PC-9 (cell line): Measurements from ENCODE around the gene MAP2K1. TPM values are rescaled to one million over a fixed set of nuclear protein-coding genes. Genes with fewer than 3 reads are reported as not detected.
A peak's percentile ranks its signal among the peaks of the same experiment; 100 is the strongest.

ENCODE experiments used
- BruUV-seq: library from RNA; stranded (reverse); fragments of 400-500 nt; replicated peaks from 2 replicates; lab custom pipeline; 2021; lab: Mats Ljungman, UMichigan
- CTCF ChIA-PET: fragments of 300-600 bp; sonication (Branson Sonifier 250); formaldehyde crosslinking; loops from one replicate; lab custom pipeline; 2022; ENCODE audit warnings: antibody characterized with exemption; lab: Charles Lee
- POLR2A ChIA-PET: fragments of 300-600 bp; sonication (Branson Sonifier 250); formaldehyde crosslinking; loops from one replicate; lab custom pipeline; 2022; ENCODE audit warnings: antibody characterized with exemption; ENCODE audit not compliant: unreplicated experiment; lab: Charles Lee
- DNase-seq, 2 experiments: peaks; one replicate each; pipeline versions ENCODE4 v3.0.0 to v3.0.0-alpha.2; 2015 to 2022; ENCODE audit warnings: mixed read lengths in 1 of 2
- H2AFZ ChIP-seq: fragments of 200-600 bp; sonication (generic); 2 replicates; pipeline ENCODE4 v1.8.1; 2017; ENCODE audit warnings: antibody characterized with exemption
- H3F3A ChIP-seq: fragments of 200-600 bp; sonication (generic); 2 replicates; pipeline ENCODE4 v1.8.1; 2017; ENCODE audit warnings: antibody characterized with exemption, mild to moderate bottlenecking, low read depth; ENCODE audit not compliant: insufficient read depth
- H3K27ac ChIP-seq: fragments of 200-600 bp; sonication (generic); 2 replicates; pipeline ENCODE4 v1.6.1; 2016; ENCODE audit warnings: mixed run types
- H3K27me3 ChIP-seq: fragments of 200-600 bp; sonication (generic); 2 replicates; pipeline ENCODE4 v1.6.1; 2016; ENCODE audit warnings: low read depth, mixed run types; ENCODE audit not compliant: insufficient read depth
- H3K36me3 ChIP-seq: fragments of 200-600 bp; sonication (generic); 2 replicates; pipeline ENCODE4 v1.6.1; 2016; ENCODE audit warnings: low read depth, mixed run types
- H3K4me1 ChIP-seq: fragments of 200-600 bp; sonication (generic); replicated peaks from 2 replicates; pipeline ENCODE4 v1.6.1; 2016; ENCODE audit warnings: mixed run types; ENCODE audit not compliant: insufficient read depth
- H3K4me2 ChIP-seq: fragments of 200-600 bp; sonication (generic); 2 replicates; pipeline ENCODE4 v1.6.1; 2017; ENCODE audit warnings: mixed run types
- H3K4me3 ChIP-seq: fragments of 200-600 bp; sonication (generic); 2 replicates; pipeline ENCODE4 v1.6.1; 2016; ENCODE audit warnings: mixed run types
- H3K79me2 ChIP-seq: fragments of 200-600 bp; sonication (generic); 2 replicates; pipeline ENCODE4 v1.6.1; 2017; ENCODE audit warnings: low read depth, mixed run types
- H3K9me2 ChIP-seq: fragments of 200-600 bp; sonication (generic); 2 replicates; pipeline ENCODE4 v1.8.1; 2017; ENCODE audit warnings: mild to moderate bottlenecking; ENCODE audit not compliant: insufficient read depth
- H3K9me3 ChIP-seq: fragments of 200-600 bp; sonication (generic); 2 replicates; pipeline ENCODE4 v1.8.1; 2016; ENCODE audit warnings: low read depth; ENCODE audit not compliant: insufficient read depth
- H4K20me1 ChIP-seq: fragments of 200-600 bp; sonication (generic); 2 replicates; pipeline ENCODE4 v1.8.1; 2017; ENCODE audit not compliant: insufficient read depth
- CTCF ChIP-seq: fragments of 200-600 bp; sonication (generic); conservative IDR thresholded peaks from 2 replicates; pipeline ENCODE4 v1.6.1; 2017; ENCODE audit warnings: mixed run types, antibody characterized with exemption, mild to moderate bottlenecking, moderate library complexity
- EZH2 ChIP-seq: fragments of 200-600 bp; sonication (generic); IDR thresholded peaks from 2 replicates; pipeline ENCODE4 v1.8.0; 2017; ENCODE audit warnings: antibody characterized with exemption, low read depth
- intact Hi-C: fragments of 100-400 bp; cut with micrococcal nuclease; formaldehyde crosslinking; loops from one replicate; pipeline ENCODE4 v1.10.0; 2022; ENCODE audit not compliant: unreplicated experiment
- total RNA-seq: library from RNA; stranded (reverse); gene quantifications from 2 replicates; pipeline ENCODE4 v1.2.3, GENCODE V29; 2021

The MAP2K1 gene
- total RNA-seq, 1 experiment from 2014 or later, result 78.6 TPM

GRCh38 chr15:66515901-66516322 lies 129.2 kb downstream of the MAP2K1 start:
- Histone ChIP-seq H2AFZ (no peak overlapping the region), H3K36me3 (no peaks in the 10 kb centered on the region), H3K9me2 (no peaks in the 10 kb centered on the region), H3K4me2 (no peak overlapping the region), H3F3A (peaks cover 17% of the 10 kb centered on the region; the same call in 1 of the 2 replicates), H3K27ac (peak overlapping the region; percentile 39), H3K4me1 (peaks cover 12% of the 10 kb centered on the region), H4K20me1 (no peaks in the 10 kb centered on the region), H3K9me3 (no peaks in the 10 kb centered on the region), H3K4me3 (no peak overlapping the region), H3K27me3 (no peaks in the 10 kb centered on the region), H3K79me2 (no peaks in the 10 kb centered on the region)
- DNase-seq, result peak; percentile 56 to 58
- POLR2A ChIA-PET, result interaction anchor here (0.6 to 1.0 kb wide), 3 partner anchors 10 to 647 kb away, joined by 3 to 8 read pairs (median 8); partner anchors contain the start of genes RAB11A, RPL4 and ZWILCH
- CTCF ChIA-PET, result interaction anchor here (0.6 kb wide), 1 partner anchor 22 kb away, joined by 4 read pairs; no protein-coding TSS in a partner anchor
- TF ChIP-seq CTCF, result no peak
- TF ChIP-seq EZH2, result no peak
- no TSS peak for BruUV-seq
- intact Hi-C loops, result no loop called here

- Histone ChIP-seq H3K4me1 (no peaks in the 10 kb centered on the region), H3K79me2 (no peaks in the 10 kb centered on the region), H3K27ac (no peak overlapping the region), H3K4me2 (no peak overlapping the region), H3K9me2 (no peaks in the 10 kb centered on the region), H3K27me3 (no peaks in the 10 kb centered on the region), H3K36me3 (no peaks in the 10 kb centered on the region), H4K20me1 (no peaks in the 10 kb centered on the region), H3K4me3 (no peak overlapping the region), H2AFZ (no peak overlapping the region), H3K9me3 (no peaks in the 10 kb centered on the region), H3F3A (no peaks in the 10 kb centered on the region)
- no peak for DNase-seq
- TF ChIP-seq CTCF (no peak), EZH2 (no peak)
- CTCF ChIA-PET, result no interaction called here
- POLR2A ChIA-PET, result no interaction called here
- intact Hi-C loops, result no loop called here
- BruUV-seq, result no TSS peak
Measured at GRCh38 chr15:66523926-66524325, 137.2 kb downstream of the MAP2K1 start.

GRCh38 chr15:66524838-66525237 lies 138.1 kb downstream of the MAP2K1 start:
- no peak for DNase-seq
- Histone ChIP-seq H3K4me1 (no peaks in the 10 kb centered on the region), H3K27me3 (no peaks in the 10 kb centered on the region), H3F3A (no peaks in the 10 kb centered on the region), H3K4me2 (no peak overlapping the region), H3K36me3 (no peaks in the 10 kb centered on the region), H3K9me2 (no peaks in the 10 kb centered on the region), H3K9me3 (no peaks in the 10 kb centered on the region), H3K79me2 (no peaks in the 10 kb centered on the region), H3K4me3 (no peak overlapping the region), H4K20me1 (no peaks in the 10 kb centered on the region), H3K27ac (no peak overlapping the region), H2AFZ (no peak overlapping the region)
- TF ChIP-seq EZH2 (no peak), CTCF (no peak)
- intact Hi-C loops, result no loop called here
- CTCF ChIA-PET, result interaction anchor here (0.6 kb wide), 1 partner anchor 344 kb away, joined by 3 read pairs; no protein-coding TSS in a partner anchor
- POLR2A ChIA-PET, result no interaction called here
- no TSS peak for BruUV-seq
